ENCODE results near the gene PCSK4. TPM values are rescaled to one million over a fixed set of nuclear protein-coding genes. Genes with fewer than 3 reads are reported as not detected.

Gene PCSK4
- total RNA-seq, 4 donors from 2014 or later: 1.2 to 6.5 (median 2.9) TPM

- intact Hi-C loops (cut with DNase I; ENCODE audit: low total_unique reads): no loop called here
- H3K4me3 ChIP-seq (ENCODE audit: low read depth, poor library complexity, severe bottlenecking): no peak overlapping the region
- 56 to 57% methylated on average over 34 to 36 of the region's 39 CpGs for WGBS, 2 donors
- TF ChIP-seq CTCF (IDR thresholded peaks at IDR 0.05): no peak
- no peak for TF ChIP-seq POLR2A (IDR thresholded peaks at IDR 0.05)
- DNase-seq (ENCODE audit: low spot score in 2 of 2): no peak
Observed at GRCh38 chr19:1496714-1497577, 6.8 kb upstream of the PCSK4 start.

- DNase-seq (ENCODE audit: low spot score in 2 of 2): no peak
- WGBS, 2 donors: 52 to 64% methylated on average over 38 to 39 of the region's 40 CpGs
- no peak overlapping the region for H3K4me3 ChIP-seq (ENCODE audit: low read depth, poor library complexity, severe bottlenecking)
Observed at GRCh38 chr19:1495799-1496713, 5.9 kb upstream of the PCSK4 start.

GRCh38 chr19:1495051-1495798, 5.1 kb upstream of the PCSK4 start:
- no peak for TF ChIP-seq CTCF (IDR thresholded peaks at IDR 0.05)
- TF ChIP-seq POLR2A (IDR thresholded peaks at IDR 0.05): no peak
- intact Hi-C loops (cut with DNase I; ENCODE audit: low total_unique reads): no loop called here
- H3K4me3 ChIP-seq (ENCODE audit: low read depth, poor library complexity, severe bottlenecking): no peak overlapping the region
- DNase-seq (ENCODE audit: low spot score in 2 of 2): no peak
- 84 to 87% methylated on average over 29 to 31 of the region's 37 CpGs for whole genome bisulfite sequencing, 2 donors

More at GRCh38 chr19:1495799-1496713, 5.9 kb upstream of the PCSK4 start:
- intact Hi-C loops (cut with DNase I; ENCODE audit: low total_unique reads): no loop called here
- TF ChIP-seq POLR2A (IDR thresholded peaks at IDR 0.05): no peak
- TF ChIP-seq CTCF (IDR thresholded peaks at IDR 0.05): no peak

GRCh38 chr19:1494115-1494815, 4.1 kb upstream of the PCSK4 start:
- intact Hi-C loops (cut with DNase I; ENCODE audit: low total_unique reads): no loop called here
- no peak for TF ChIP-seq CTCF (IDR thresholded peaks at IDR 0.05)
- no peak for TF ChIP-seq POLR2A (IDR thresholded peaks at IDR 0.05)
- no peak overlapping the region for H3K4me3 ChIP-seq (ENCODE audit: low read depth, poor library complexity, severe bottlenecking)
- DNase-seq (ENCODE audit: low spot score in 2 of 2): no peak
- 54 to 55% methylated on average over 12 to 13 of the region's 15 CpGs for WGBS, 2 donors

GRCh38 chr19:1492474-1493006, 2.4 kb upstream of the PCSK4 start:
- TF ChIP-seq CTCF (IDR thresholded peaks at IDR 0.05): no peak
- no peak for DNase-seq (ENCODE audit: low spot score in 2 of 2)
- no peak overlapping the region for H3K4me3 ChIP-seq (ENCODE audit: low read depth, poor library complexity, severe bottlenecking)
- intact Hi-C loops (cut with DNase I; ENCODE audit: low total_unique reads): no loop called here
- WGBS, 2 donors: 61 to 63% methylated on average over 10 of the region's 10 CpGs
